Measurements from ENCODE around the gene PPP2R5E. TPM values are rescaled to one million over a fixed set of nuclear protein-coding genes. Genes with fewer than 3 reads are reported as not detected.

PPP2R5E gene
- total RNA-seq, 1 donor from 2014 or later, result 5.7 TPM

DNA sequence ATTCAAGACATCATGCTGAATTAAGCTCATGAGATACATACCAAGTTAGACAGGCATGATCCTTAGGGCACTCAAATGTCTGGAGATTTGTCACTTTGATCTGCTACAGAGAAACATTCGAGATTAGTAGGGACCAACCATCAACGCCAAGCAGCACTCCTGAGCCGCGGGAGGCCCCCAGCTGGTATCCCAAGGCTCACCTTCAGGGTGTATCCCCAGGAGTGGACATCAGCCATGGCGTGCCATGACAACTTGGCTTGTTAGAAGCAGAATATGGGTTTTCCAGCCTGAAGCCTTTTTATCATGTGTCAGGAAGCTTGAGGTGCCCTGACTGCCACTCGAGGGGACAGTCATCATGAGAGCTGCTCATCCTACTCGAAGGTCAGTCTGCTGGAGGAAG lies 185.3 kb downstream of the PPP2R5E start:
- TF ChIP-seq, protein P1, sequence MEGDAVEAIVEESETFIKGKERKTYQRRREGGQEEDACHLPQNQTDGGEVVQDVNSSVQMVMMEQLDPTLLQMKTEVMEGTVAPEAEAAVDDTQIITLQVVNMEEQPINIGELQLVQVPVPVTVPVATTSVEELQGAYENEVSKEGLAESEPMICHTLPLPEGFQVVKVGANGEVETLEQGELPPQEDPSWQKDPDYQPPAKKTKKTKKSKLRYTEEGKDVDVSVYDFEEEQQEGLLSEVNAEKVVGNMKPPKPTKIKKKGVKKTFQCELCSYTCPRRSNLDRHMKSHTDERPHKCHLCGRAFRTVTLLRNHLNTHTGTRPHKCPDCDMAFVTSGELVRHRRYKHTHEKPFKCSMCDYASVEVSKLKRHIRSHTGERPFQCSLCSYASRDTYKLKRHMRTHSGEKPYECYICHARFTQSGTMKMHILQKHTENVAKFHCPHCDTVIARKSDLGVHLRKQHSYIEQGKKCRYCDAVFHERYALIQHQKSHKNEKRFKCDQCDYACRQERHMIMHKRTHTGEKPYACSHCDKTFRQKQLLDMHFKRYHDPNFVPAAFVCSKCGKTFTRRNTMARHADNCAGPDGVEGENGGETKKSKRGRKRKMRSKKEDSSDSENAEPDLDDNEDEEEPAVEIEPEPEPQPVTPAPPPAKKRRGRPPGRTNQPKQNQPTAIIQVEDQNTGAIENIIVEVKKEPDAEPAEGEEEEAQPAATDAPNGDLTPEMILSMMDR (IDR thresholded peaks at IDR 0.05), result no peak
- H3K36me3 ChIP-seq, result no peaks in the 10 kb centered on the region
- no peak for DNase-seq (ENCODE audit: low spot score in 2 of 2)
- intact Hi-C loops (cut with DNase I), result no loop called here
- H3K4me3 ChIP-seq, result no peak overlapping the region
- H3K27ac ChIP-seq, result no peak overlapping the region
- no peaks in the 10 kb centered on the region for H3K4me1 ChIP-seq
- no peaks in the 10 kb centered on the region for H3K9me3 ChIP-seq
- no peaks in the 10 kb centered on the region for H3K27me3 ChIP-seq

DNA sequence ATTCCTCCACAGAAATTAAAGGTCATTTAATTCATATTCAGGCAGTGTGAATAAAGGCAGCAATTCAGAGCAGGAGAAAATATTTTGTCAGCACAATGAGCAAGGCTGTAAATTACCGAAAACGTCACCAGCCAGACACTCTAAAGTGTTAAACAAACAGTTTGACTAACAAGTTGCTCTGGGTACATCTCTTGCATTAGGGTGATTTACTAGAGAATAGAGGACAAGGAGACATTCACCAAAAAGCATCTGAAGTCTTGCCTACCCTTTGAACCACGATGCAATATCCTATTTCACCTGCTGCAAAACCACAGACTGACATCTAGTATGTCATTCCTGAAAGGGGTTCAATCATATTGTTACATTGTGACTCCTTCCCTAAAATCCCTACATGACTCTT lies 197.4 kb downstream of the PPP2R5E start:
- no peak for DNase-seq (ENCODE audit: low spot score in 2 of 2)
- H3K36me3 ChIP-seq, result no peaks in the 10 kb centered on the region
- TF ChIP-seq, protein P1 (IDR thresholded peaks at IDR 0.05), result no peak
- H3K9me3 ChIP-seq, result no peaks in the 10 kb centered on the region
- no peaks in the 10 kb centered on the region for H3K4me1 ChIP-seq
- intact Hi-C loops (cut with DNase I), result no loop called here
- no peaks in the 10 kb centered on the region for H3K27me3 ChIP-seq
- H3K27ac ChIP-seq, result no peak overlapping the region
- H3K4me3 ChIP-seq, result no peak overlapping the region

DNA sequence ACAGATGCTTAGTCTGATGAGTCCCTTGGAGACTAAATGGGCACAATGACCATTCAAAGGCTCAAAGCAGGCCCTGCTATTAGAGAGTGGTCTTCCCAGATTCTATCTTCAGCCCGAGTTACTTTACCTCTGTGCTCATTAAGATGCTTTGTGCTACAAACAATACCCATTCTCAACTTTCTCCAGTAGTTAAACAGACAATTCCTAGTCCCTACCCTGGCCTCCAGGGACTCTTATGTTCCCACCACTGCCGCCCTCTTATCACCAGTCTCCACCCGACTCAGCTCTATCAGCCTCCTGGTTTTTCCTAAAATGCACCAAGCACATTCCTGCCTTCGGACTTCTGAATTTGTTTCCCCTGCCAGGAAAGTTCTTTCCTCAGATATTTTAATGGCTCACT lies 198.8 kb downstream of the PPP2R5E start:
- TF ChIP-seq, protein P1 (IDR thresholded peaks at IDR 0.05), result no peak
- Histone ChIP-seq H3K4me3 (no peak overlapping the region), H3K4me1 (no peaks in the 10 kb centered on the region), H3K27ac (no peak overlapping the region), H3K9me3 (no peaks in the 10 kb centered on the region), H3K27me3 (no peaks in the 10 kb centered on the region), H3K36me3 (no peaks in the 10 kb centered on the region)
- DNase-seq (ENCODE audit: low spot score in 2 of 2), result no peak
- intact Hi-C loops (cut with DNase I), result no loop called here

DNA sequence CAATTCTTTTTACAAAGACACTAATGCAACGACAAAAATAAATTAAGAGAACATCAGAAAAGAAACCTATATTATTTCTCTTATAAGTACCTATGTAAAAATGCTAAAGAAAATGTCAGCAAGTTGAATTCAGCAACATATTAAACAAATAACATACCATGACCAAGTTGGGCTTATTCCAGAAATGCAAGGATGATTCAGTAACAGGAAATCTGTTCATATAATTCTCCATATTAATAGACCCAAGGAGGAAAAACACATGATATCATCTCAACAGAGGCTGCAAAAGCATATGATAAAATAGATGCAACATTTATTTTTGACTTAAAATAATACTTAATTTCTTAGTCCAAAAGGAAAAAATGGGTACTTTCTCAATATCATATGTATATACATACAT lies 199.3 kb downstream of the PPP2R5E start:
- intact Hi-C loops (cut with DNase I), result no loop called here
- H3K4me3 ChIP-seq, result no peak overlapping the region
- DNase-seq (ENCODE audit: low spot score in 2 of 2), result no peak

DNA sequence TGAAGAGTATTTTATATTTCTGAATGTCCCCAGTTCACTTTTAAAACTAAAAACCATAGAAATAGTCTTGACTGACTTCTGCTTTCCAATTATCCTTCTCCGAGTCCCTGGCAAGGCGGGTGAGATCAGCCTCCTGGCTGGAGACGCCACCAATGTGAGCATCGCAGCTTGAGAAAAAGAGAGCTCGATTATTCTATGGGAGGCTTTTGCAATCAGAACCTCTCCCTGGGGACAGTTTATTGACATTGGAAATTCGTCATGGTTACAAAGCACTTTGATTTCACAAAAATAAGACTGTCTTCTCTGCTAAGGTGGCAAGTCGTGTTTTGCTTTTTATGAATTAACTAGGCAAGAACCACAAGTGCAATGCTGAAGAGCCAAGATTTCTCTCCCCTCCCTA lies 200.8 kb downstream of the PPP2R5E start:
- no peaks in the 10 kb centered on the region for H3K4me1 ChIP-seq
- no peaks in the 10 kb centered on the region for H3K36me3 ChIP-seq
- no peak overlapping the region for H3K4me3 ChIP-seq
- no peak overlapping the region for H3K27ac ChIP-seq
- TF ChIP-seq, protein P1 (IDR thresholded peaks at IDR 0.05), result no peak
- intact Hi-C loops (cut with DNase I), result no loop called here
- H3K27me3 ChIP-seq, result no peaks in the 10 kb centered on the region
- no peak for DNase-seq (ENCODE audit: low spot score in 2 of 2)
- H3K9me3 ChIP-seq, result no peaks in the 10 kb centered on the region

More for the DNA sequence above, 199.3 kb downstream of the PPP2R5E start:
- no peaks in the 10 kb centered on the region for H3K36me3 ChIP-seq
- H3K27me3 ChIP-seq, result no peaks in the 10 kb centered on the region
- H3K4me1 ChIP-seq, result no peaks in the 10 kb centered on the region
- H3K9me3 ChIP-seq, result no peaks in the 10 kb centered on the region
- H3K27ac ChIP-seq, result no peak overlapping the region
- TF ChIP-seq, protein P1 (IDR thresholded peaks at IDR 0.05), result no peak

All from ascending aorta (tissue), 2 donors.